ENCODE data around the gene SAFB.
"Not testable (repeated sequence)": the region's sequence is repeated elsewhere in the genome, so short reads cannot be mapped to it uniquely, and the experiment has no call there.

Gene SAFB

GRCh38 chr19:5696196-5697021 lies 73.5 kb downstream of the SAFB start:
- DNase-seq (ENCODE audit: low read depth in 2 of 3, low spot score in 2 of 3) = no peak

GRCh38 chr19:5697022-5697889 lies 74.4 kb downstream of the SAFB start:
- DNase-seq (ENCODE audit: low read depth in 2 of 3, low spot score in 2 of 3) = no peak

- no peak for DNase-seq (ENCODE audit: low read depth in 2 of 3, low spot score in 2 of 3)
Observed at GRCh38 chr19:5697890-5698634, 75.2 kb downstream of the SAFB start.

GRCh38 chr19:5698635-5699422 lies 75.9 kb downstream of the SAFB start:
- DNase-seq (ENCODE audit: low read depth in 2 of 3, low spot score in 2 of 3) = no peak

- no peak for DNase-seq (ENCODE audit: low read depth in 2 of 3, low spot score in 2 of 3)
Observed at GRCh38 chr19:5700455-5701092, 77.7 kb downstream of the SAFB start.

GRCh38 chr19:5702053-5702410 lies 79.1 kb downstream of the SAFB start:
- not testable (repeated sequence) for DNase-seq (ENCODE audit: low read depth in 2 of 3, low spot score in 2 of 3)

GRCh38 chr19:5703819-5704818 lies 81.2 kb downstream of the SAFB start:
- no peak for DNase-seq (ENCODE audit: low read depth in 2 of 3, low spot score in 2 of 3)

GRCh38 chr19:5705552-5705951 lies 82.7 kb downstream of the SAFB start:
- no peak for DNase-seq (ENCODE audit: low read depth in 2 of 3, low spot score in 2 of 3)

- no peak for DNase-seq (ENCODE audit: low read depth in 2 of 3, low spot score in 2 of 3)
Observed at GRCh38 chr19:5706876-5707573, 84.1 kb downstream of the SAFB start.

- no peak for DNase-seq (ENCODE audit: low read depth in 2 of 3, low spot score in 2 of 3)
Observed at GRCh38 chr19:5707576-5708575, 85.0 kb downstream of the SAFB start.

GRCh38 chr19:5711025-5711424 lies 88.1 kb downstream of the SAFB start:
- DNase-seq (ENCODE audit: low read depth in 2 of 3, low spot score in 2 of 3) = no peak

GRCh38 chr19:5711713-5712161 lies 88.9 kb downstream of the SAFB start:
- no peak for DNase-seq (ENCODE audit: low read depth in 2 of 3, low spot score in 2 of 3)

GRCh38 chr19:5713228-5713627 lies 90.3 kb downstream of the SAFB start:
- no peak for DNase-seq (ENCODE audit: low read depth in 2 of 3, low spot score in 2 of 3)

- DNase-seq (ENCODE audit: low read depth in 2 of 3, low spot score in 2 of 3) = no peak
Observed at GRCh38 chr19:5714816-5715215, 91.9 kb downstream of the SAFB start.

GRCh38 chr19:5717215-5717935 lies 94.5 kb downstream of the SAFB start:
- DNase-seq (ENCODE audit: low read depth in 2 of 3, low spot score in 2 of 3) = no peak
